GM12892 (cell line): Measurements from ENCODE around the gene CPLX1.

Source experiments
- POLR2A ChIP-seq: IDR thresholded peaks from 2 replicates; pipeline ENCODE4 v1.6.1; 2011; ENCODE audit warnings: low read depth, low read length, control low read depth
- POLR2AphosphoS5 ChIP-seq: IDR thresholded peaks from 2 replicates; pipeline ENCODE4 v1.6.1; 2011; ENCODE audit warnings: low read depth, low read length, control low read depth

GRCh38 chr4:804804-805203 is 21.1 kb downstream of the CPLX1 start:
- TF ChIP-seq POLR2AphosphoS5 (no peak), POLR2A (no peak)
